ENCODE data around the gene KHK. TPM values are rescaled to one million over a fixed set of nuclear protein-coding genes. Genes with fewer than 3 reads are reported as not detected.

Gene KHK
- polyA plus RNA-seq, 1 donor (not counting 4 experiments of a cell fraction or from before 2014, with no cell fraction given), result 0.21 TPM

DNA sequence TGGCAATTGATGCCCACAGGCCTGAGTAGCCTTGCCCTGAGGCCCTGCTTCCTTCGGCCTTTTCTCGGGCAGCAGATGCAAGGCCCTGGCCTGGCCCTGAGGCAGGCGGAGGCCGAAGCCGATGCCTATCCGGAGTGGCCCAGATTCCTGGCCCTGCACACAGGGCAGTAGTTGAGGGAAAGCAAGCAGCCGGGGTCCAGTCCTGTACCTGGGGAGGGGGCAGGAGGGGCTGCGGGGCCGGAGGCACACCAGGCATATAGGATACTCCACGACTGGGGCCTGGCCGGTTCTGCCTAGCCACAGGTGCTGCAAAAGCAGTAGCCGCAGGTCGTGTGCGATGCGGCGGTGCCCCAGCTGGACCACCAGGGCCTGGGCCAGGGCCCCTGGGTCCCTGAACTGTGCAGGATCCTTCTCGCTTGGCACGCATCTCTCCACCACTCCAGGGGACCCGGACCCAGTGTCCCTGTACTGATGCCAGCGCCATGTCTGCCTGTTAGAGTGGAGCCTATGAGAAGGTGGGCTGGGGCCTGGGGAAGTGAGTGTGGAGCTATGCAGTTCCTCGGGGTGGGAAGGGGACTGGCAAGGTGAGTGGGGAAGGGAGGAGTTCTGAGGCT, 50.9 kb downstream of the KHK start:
- H2AFZ ChIP-seq (ENCODE audit: control insufficient read depth, low read length), result no peak overlapping the region
- no peaks in the 10 kb centered on the region for H4K20me1 ChIP-seq (ENCODE audit: control insufficient read depth, extremely low read depth, insufficient read depth, low read length)
- H3K27me3 ChIP-seq (ENCODE audit: control insufficient read depth, extremely low read depth, insufficient read depth, low read length), result no peaks in the 10 kb centered on the region
- no peak for FAIRE-seq
- H3K9me1 ChIP-seq (ENCODE audit: control insufficient read depth, extremely low read depth, insufficient read depth, low read length), result no peaks in the 10 kb centered on the region
- H3K36me3 ChIP-seq (ENCODE audit: control insufficient read depth in 2 of 2, extremely low read depth in 1 of 2, insufficient read depth in 2 of 2, low read length in 2 of 2), result peaks cover 3 to 4% of the 10 kb centered on the region in 2 experiments
- H3K4me2 ChIP-seq (ENCODE audit: control insufficient read depth, extremely low read depth, insufficient read depth, low read depth, low read length), result no peak overlapping the region
- peaks cover 19% of the 10 kb centered on the region for H3K79me2 ChIP-seq (ENCODE audit: control insufficient read depth, insufficient read depth, low read length)
- dilution Hi-C loops (cut with MboI; ENCODE audit: extremely low pct_ligation_motif_present, low sequenced_read_pairs), result no loop called here
- no peaks in the 10 kb centered on the region for H3K9me3 ChIP-seq (ENCODE audit: control insufficient read depth, low read depth, low read length)
- TF ChIP-seq, protein P1, sequence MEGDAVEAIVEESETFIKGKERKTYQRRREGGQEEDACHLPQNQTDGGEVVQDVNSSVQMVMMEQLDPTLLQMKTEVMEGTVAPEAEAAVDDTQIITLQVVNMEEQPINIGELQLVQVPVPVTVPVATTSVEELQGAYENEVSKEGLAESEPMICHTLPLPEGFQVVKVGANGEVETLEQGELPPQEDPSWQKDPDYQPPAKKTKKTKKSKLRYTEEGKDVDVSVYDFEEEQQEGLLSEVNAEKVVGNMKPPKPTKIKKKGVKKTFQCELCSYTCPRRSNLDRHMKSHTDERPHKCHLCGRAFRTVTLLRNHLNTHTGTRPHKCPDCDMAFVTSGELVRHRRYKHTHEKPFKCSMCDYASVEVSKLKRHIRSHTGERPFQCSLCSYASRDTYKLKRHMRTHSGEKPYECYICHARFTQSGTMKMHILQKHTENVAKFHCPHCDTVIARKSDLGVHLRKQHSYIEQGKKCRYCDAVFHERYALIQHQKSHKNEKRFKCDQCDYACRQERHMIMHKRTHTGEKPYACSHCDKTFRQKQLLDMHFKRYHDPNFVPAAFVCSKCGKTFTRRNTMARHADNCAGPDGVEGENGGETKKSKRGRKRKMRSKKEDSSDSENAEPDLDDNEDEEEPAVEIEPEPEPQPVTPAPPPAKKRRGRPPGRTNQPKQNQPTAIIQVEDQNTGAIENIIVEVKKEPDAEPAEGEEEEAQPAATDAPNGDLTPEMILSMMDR (optimal IDR thresholded peaks at IDR 0.05 in 1 of 3, IDR thresholded peaks at IDR 0.05 in 1 of 3, conservative IDR thresholded peaks at IDR 0.05 in 1 of 3; ENCODE audit: extremely low read depth in 1 of 3, insufficient read depth in 2 of 3, low read length in 3 of 3), result no peak
- no peak for TF ChIP-seq EZH2 (IDR thresholded peaks at IDR 0.05; ENCODE audit: low read length)
- no peak for DNase-seq (ENCODE audit: low read depth, low spot score)
- no peak overlapping the region for H3K9ac ChIP-seq (ENCODE audit: control insufficient read depth, extremely low read depth, insufficient read depth, low read length)
- H3K4me3 ChIP-seq (ENCODE audit: control insufficient read depth in 2 of 3, extremely low read depth in 1 of 3, insufficient read depth in 2 of 3, low read depth in 1 of 3, low read length in 3 of 3), result no peak overlapping the region
- peaks cover 7% of the 10 kb centered on the region for H3K4me1 ChIP-seq (ENCODE audit: control insufficient read depth, extremely low read depth, insufficient read depth, low read length)
- no peak overlapping the region for H3K27ac ChIP-seq (ENCODE audit: control insufficient read depth, insufficient read depth, low read length)

DNA sequence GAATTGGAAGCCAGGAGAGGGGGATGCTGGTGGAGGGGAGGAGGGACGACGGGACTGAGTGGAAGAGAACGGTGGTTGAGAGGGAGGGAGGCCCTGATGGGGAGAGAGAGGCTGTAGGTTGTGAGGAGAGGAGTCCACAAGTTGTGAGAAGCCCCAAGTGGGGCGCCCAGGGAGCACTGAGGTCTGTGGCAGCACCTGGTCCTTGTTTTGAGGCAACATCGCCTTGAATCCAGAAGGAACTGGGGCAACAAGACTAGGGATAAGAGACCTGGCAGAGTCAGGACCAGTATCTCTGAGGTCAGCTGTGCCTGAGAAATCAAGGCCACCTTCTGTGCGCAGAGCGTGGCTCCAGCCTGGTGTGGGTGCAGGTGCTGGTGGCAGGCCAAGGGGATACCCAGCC, 51.5 kb downstream of the KHK start:
- Histone ChIP-seq H3K27ac (ENCODE audit: control insufficient read depth, insufficient read depth, low read length) (no peak overlapping the region), H3K4me1 (ENCODE audit: control insufficient read depth, extremely low read depth, insufficient read depth, low read length) (peaks cover 5% of the 10 kb centered on the region), H3K4me2 (ENCODE audit: control insufficient read depth, extremely low read depth, insufficient read depth, low read depth, low read length) (no peak overlapping the region), H3K36me3 (ENCODE audit: control insufficient read depth in 2 of 2, extremely low read depth in 1 of 2, insufficient read depth in 2 of 2, low read length in 2 of 2) (peaks cover 0 to under 1% of the 10 kb centered on the region in 2 experiments), H3K4me3 (ENCODE audit: control insufficient read depth in 2 of 3, extremely low read depth in 1 of 3, insufficient read depth in 2 of 3, low read depth in 1 of 3, low read length in 3 of 3) (no peak overlapping the region), H4K20me1 (ENCODE audit: control insufficient read depth, extremely low read depth, insufficient read depth, low read length) (no peaks in the 10 kb centered on the region), H3K27me3 (ENCODE audit: control insufficient read depth, extremely low read depth, insufficient read depth, low read length) (no peaks in the 10 kb centered on the region), H2AFZ (ENCODE audit: control insufficient read depth, low read length) (no peak overlapping the region), H3K79me2 (ENCODE audit: control insufficient read depth, insufficient read depth, low read length) (peaks cover 12% of the 10 kb centered on the region), H3K9me1 (ENCODE audit: control insufficient read depth, extremely low read depth, insufficient read depth, low read length) (no peaks in the 10 kb centered on the region), H3K9me3 (ENCODE audit: control insufficient read depth, low read depth, low read length) (no peaks in the 10 kb centered on the region), H3K9ac (ENCODE audit: control insufficient read depth, extremely low read depth, insufficient read depth, low read length) (no peak overlapping the region)
- FAIRE-seq (no peak), DNase-seq (ENCODE audit: low read depth, low spot score) (no peak)
- dilution Hi-C loops (cut with MboI; ENCODE audit: extremely low pct_ligation_motif_present, low sequenced_read_pairs), result no loop called here
- TF ChIP-seq, protein P1 (optimal IDR thresholded peaks at IDR 0.05 in 1 of 3, IDR thresholded peaks at IDR 0.05 in 1 of 3, conservative IDR thresholded peaks at IDR 0.05 in 1 of 3; ENCODE audit: extremely low read depth in 1 of 3, insufficient read depth in 2 of 3, low read length in 3 of 3), result no peak

Measured in keratinocyte (primary cell).